Right kidney (tissue), 1 donor: ENCODE data around the gene WDR19.

Source experiments
- DNase-seq: peaks from one replicate; pipeline ENCODE4 v3.0.0-alpha.2; 2016

The WDR19 gene

GRCh38 chr4:39302901-39303300, 120.6 kb downstream of the WDR19 start:
- DNase-seq, result no peak

DNA sequence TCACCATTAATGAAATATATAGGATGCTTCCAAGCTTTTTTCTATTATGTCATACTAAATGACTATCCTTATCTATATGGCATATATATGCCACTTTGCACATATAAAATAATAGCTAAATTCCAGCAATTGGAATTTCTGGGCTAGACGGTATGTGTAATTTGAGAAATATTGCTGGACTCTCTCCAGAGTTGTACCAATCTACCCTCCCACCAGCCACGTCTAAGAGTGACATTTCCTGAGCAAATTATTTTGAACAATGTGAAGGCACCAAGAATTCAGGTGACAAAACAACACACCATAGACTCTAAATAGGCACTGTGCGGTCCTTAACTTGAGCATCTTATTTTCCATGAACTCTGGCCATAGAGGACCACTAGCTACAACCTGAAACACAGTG, 121.5 kb downstream of the WDR19 start:
- DNase-seq, result no peak

GRCh38 chr4:39304651-39305050, 122.3 kb downstream of the WDR19 start:
- no peak for DNase-seq

DNA sequence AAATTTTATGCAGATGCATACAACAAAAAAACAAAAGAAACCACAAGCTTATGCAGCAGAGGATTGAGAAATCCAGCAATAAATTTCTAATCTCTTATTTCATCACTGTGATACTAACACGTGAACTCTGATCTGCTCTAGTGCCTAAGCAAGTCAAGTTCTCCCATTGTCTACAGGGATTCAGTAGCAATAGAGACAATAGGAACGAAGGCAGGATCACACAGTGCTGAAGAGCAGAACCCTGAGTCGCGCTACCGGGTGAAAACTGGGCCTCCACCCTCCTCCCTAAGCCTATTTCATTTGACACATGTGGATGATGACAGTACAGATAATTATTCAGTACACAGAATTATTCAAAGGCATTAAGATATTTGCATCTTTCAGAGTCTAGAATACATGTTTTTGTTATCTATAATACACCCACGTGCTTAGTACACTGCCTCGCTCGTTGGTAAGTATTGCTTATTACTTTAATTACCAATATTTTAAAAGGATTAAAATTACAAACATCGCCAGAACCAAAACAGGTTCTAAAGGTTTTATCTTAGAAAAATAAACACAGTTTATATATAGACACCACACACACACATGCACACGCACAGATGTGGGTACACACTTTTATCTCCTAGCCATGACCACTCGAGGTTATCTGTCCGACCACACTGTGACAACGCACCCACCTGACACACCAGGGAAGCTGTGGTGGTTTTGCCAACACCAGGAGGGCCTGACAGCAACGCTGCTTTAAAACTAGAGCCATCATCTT, 123.8 kb downstream of the WDR19 start:
- no peak for DNase-seq

- DNase-seq, result no peak
Measured at GRCh38 chr4:39308611-39309010, 126.3 kb downstream of the WDR19 start.

DNA sequence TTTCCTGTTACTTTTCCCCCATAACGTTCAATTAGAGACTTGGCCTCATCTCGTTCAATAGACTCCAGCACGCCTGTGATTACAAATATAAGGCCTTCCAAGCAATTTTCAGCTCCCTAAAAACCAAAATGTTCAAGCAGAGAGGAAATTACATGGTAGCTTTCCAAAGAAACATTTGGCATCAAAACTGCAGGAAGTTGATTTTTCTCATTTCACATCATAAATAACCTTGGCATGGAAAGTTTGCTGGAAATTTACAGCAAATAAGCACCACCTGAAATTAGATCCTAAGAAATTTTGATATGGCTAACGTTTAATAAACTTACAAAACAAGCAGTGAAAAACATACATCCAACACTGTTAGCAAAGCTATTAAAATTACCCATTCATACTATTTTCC, 130.5 kb downstream of the WDR19 start:
- DNase-seq, result no peak

DNA sequence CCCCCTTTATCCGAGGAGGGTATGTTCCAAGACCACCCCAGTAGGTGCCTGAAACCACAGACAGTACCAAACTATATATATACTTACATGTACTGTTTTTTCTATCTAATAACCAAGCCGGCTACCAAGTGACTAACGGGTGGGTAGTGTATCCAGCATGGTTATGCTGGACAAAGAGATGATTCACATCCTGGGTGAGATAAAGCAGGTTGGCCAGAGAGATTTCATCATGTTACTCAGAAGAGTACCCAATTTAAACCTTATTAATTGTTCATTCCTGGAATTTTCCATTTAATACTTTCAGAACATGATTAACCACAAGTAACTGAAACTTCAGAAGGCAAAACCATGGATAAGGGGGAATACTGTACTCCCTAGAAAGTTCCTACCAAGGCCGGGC, 137.3 kb downstream of the WDR19 start:
- DNase-seq, result no peak

- no peak for DNase-seq
Measured at GRCh38 chr4:39320381-39321115, 138.2 kb downstream of the WDR19 start.

DNA sequence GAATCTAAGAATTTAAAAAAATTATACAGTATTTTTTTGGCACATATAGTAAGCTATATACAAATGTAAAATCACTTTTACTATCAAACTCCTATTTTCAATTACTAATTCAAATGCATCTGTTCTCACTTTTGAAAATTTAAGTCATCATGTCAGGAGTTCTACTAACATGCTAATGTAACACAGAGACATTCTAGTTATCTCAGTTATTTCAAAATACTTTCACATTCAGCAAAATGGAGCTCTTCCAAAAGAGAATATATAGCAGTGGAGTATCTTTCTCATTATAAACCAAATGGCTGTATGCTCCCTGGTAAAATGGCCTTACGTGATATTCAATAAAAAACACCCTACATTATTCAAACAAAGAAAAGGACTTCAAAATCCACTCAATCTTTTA, 141.5 kb downstream of the WDR19 start:
- no peak for DNase-seq

DNA sequence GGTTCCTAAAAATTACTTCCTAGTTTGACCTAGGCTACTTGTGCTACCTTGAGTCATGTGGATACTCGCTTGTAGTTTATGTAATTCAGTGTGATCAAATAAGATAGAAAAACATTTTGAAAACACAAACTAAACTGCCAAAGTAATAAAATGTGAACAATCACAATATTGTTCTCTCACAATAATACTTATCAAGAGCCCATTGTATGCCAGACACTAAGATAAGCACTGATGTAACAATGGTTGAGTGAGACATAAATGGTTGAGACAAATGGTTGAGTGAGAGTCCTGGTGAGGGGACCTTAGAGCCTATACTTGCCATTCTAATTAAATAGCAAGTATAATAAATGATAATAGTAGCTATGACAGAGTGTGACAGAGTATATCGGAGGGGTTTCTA, 142.1 kb downstream of the WDR19 start:
- no peak for DNase-seq

GRCh38 chr4:39324897-39325613, 142.7 kb downstream of the WDR19 start:
- DNase-seq, result no peak

- no peak for DNase-seq
Measured at GRCh38 chr4:39326468-39326977, 144.2 kb downstream of the WDR19 start.

GRCh38 chr4:39330353-39330752, 148.0 kb downstream of the WDR19 start:
- no peak for DNase-seq

GRCh38 chr4:39331191-39331590, 148.9 kb downstream of the WDR19 start:
- no peak for DNase-seq
